ENCODE results near the gene RNF126.
A peak's percentile ranks its signal among the peaks of the same experiment; 100 is the strongest.
"Not testable (repeated sequence)": the region's sequence is repeated elsewhere in the genome, so short reads cannot be mapped to it uniquely, and the experiment has no call there.

The RNF126 gene

DNA sequence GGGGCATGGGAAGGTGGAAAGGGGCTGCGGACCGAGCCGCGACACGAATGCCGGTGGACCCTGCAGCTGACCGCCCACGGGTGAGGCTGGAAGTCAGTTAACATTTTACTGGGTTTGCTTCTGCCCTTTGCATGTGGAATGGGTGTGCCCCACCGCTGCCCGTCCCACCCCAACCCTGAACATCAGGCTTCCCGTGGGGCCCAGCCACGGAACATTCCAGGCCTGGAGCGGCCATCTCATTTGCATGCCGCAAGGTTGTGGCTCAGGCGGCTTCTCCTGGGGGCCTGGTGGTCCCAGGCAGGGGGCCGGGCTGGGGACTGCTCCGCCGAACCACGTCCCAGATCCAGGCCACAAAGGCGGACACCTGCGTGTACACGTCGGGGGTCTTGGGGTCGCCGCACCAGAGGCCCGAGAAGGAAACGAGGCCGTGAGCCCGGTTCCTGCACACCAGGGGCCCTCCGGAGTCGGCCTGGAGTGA lies 22.5 kb upstream of the RNF126 start:
- no peak for DNase-seq

DNA sequence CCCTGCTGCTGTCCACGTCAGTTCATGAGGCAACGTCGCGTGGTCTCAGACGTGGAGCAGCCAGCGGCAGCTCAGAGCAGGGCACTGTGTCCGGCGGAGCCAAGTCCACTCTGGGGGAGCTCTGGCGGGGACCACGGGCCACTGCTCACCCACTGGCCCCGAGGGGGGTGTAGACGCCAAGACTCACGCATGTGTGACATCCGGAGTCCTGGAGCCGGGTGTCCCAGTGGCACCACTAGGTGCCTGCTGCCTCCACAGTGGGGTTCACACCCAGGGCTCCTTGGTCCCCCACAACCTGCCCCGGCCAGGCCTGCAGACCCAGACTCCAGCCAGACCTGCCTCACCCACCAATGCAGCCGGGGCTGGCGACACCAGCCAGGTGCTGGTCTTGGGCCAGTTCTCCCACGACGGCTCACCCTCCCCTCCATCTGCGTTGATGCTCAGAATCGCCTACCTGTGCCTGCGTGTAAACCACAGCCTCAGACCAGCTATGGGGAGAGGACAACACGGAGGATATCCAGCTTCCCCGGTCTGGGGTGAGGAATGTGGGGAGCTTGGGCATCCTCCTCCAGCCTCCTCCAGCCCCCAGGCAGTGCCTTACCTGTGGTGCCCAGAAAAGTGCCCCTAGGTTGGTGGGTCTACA lies 19.8 kb upstream of the RNF126 start:
- DNase-seq: no peak

DNA sequence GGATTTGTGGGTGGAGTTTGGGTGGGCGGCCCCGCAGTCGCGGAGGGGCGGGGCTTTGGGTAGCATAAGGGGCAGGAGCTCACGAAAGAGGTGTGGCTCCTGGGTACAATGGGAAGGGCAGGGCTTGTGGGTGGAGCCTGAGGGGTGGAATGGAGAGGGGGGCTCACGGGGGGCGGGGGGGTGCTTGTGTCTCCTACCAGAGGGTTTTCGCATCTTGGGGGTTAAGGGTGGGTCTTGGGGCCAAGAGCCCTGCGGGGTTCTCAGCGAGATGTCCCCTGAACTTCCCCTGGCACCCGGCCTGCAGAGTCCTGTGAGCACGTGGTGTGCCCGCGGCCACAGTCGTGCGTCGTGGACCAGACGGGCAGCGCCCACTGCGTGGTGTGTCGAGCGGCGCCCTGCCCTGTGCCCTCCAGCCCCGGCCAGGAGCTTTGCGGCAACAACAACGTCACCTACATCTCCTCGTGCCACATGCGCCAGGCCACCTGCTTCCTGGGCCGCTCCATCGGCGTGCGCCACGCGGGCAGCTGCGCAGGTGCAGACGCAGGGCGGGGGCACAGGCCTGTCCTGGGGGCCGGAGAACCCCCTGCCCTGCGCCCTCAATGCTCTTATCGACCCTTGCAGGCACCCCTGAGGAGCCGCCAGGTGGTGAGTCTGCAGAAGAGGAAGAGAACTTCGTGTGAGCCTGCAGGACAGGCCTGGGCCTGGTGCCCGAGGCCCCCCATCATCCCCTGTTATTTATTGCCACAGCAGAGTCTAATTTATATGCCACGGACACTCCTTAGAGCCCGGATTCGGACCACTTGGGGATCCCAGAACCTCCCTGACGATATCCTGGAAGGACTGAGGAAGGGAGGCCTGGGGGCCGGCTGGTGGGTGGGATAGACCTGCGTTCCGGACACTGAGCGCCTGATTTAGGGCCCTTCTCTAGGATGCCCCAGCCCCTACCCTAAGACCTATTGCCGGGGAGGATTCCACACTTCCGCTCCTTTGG lies 18.3 kb upstream of the RNF126 start:
- no peak for DNase-seq

DNA sequence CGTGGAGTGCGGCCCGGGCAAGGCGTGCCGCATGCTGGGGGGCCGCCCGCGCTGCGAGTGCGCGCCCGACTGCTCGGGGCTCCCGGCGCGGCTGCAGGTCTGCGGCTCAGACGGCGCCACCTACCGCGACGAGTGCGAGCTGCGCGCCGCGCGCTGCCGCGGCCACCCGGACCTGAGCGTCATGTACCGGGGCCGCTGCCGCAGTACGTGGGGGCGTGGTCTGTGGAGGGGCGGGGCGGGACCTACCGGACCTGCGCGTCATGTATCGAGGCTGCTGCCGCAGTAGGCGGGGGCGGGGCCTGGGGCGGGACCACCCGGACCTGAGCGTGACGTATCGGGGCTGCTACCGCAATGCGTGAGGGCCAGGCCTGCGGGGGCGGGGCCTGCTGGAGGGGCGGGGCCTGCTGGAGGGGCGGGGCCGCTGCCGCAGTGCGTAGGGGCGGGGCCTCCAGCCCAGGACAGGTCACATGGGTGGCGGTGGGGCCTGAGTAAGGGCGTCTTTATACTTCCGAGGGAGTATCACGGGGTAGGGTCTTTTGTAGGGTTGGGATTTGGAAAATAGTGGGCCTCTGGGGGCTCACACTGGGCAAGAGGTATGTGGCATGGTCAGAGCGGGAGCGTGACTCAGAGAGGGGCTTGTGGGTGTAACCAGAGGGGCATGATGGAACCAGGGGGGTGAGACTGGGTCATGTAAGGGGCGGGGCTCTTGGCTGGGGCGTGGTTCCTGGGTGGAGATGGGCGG lies 17.4 kb upstream of the RNF126 start:
- peak; percentile 100 for DNase-seq

DNA sequence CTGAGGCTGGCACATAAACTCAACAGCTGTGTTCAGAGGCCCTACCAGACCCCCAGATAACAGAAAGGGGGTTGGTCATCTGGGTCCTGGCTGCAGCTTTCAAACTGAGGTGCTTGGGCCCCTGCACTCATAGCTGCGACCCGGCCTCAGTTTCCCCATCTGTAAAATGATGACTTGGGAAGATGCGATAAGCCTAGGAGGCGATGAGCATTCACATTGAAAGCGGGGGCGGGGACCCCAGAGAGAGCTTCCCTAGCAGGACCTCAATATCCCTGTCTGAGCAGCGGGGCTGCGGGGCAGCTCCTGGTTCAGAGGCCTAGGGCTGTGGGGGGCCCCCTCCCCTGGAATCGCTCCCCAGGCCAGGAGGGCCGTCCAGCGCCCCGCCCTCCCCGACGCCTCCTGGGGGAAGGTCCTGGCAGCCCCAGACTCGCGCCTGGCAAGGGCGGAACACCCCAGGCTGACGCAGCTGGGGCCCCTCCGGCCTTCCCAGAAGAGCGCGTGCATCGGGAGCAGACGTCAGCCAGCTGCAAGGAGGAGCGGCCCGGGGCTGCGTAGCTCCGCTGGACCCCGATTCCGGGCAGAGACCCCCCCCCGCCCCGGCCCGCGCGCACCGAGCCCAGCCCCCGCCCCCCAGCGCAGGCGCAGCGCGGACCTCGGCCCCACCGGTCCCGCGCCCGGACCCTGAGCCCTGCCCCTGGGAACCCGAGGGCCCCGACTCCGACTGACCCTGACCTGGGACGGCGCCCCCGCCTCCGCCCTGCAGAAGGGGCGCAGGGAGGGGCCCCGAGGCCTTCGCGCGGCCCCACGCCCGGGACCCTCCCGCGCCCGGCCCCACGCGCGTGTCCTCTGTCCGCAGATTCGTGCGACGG lies 16.6 kb upstream of the RNF126 start:
- DNase-seq: no peak

DNA sequence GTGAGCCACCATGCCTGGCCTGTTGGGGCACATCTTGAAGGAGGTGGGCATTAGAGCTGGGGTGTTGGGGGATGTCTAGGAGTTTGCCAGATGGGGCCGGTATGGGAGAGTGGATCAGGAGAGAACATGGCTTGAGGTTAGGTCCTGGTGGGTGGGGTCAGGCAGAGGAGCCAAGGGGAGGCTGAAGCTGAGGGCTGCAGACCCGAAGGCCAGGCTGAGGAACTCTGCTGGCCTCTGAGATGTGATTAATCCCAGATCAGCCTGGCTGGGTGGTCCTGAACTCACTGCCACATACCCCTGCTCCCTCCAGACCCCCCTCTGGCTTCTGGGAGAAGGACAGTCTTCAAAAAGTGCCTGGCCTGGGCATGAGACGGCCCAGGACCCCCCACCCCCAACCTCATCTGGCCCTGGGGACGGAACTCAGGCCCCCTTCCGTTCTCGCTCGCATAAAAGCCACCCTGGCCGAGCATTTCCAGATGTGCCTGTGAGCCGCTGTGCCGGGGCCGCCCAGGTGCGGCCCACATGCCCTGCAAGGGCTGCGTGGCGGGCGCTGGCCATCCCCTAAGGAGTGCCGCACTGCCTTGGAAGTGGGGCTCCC lies 15.9 kb upstream of the RNF126 start:
- DNase-seq: no peak

DNA sequence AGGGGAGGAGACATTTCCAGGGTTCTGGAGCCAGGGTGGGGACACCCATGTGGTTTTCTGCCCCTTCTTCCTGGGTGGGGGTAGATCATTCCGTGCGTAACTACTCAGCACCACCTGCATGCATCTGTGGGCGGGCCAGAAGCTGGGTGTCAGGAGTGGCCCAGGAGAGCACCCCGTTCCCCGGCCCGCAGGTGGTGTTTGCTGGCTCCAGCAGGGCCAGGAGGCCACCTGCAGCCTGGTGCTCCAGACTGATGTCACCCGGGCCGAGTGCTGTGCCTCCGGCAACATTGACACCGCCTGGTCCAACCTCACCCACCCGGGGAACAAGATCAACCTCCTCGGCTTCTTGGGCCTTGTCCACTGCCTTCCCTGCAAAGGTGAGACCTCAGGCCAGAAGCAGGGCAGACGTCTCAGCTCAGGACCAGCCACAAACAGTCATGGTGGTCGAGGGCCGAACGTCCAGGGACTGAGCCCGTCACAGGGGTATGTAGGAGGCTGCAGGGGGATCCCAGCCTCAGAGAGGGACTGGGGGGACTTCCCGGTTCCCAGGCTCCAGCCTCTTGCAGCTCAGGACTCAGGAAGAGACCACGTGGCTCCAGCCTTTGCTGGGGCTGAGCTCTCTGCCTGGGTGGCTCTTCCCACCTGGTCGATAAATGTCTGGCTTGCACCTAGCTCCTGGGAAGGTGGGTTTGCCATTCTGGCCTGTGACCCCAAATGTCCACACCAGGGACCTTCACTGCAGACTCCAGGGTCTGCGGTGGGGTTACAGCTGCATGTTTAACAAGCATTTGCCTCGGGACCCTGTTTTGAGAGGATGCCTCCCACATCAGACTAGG lies 14.8 kb upstream of the RNF126 start:
- no peak for DNase-seq

DNA sequence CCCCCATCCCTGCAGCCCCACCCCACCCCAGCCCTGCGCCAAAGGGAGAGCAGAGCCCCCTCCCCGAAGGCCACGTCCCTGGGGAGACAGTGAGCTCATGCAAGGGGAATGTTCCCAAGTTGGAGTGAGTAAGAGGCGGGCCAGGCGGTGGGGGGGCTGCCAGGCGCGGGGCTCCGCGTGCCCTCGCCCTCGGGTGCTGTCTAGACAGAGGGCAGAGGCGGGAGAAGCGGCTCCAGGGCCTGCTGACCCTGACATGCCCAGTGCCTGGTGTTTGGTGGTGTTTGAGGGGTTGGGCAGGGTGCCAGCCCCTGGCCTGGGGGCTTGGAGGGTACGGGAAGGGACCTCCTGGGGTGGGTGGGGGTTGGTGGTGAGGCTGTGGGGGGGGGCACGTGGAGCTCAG lies 14.2 kb upstream of the RNF126 start:
- DNase-seq: no peak

DNA sequence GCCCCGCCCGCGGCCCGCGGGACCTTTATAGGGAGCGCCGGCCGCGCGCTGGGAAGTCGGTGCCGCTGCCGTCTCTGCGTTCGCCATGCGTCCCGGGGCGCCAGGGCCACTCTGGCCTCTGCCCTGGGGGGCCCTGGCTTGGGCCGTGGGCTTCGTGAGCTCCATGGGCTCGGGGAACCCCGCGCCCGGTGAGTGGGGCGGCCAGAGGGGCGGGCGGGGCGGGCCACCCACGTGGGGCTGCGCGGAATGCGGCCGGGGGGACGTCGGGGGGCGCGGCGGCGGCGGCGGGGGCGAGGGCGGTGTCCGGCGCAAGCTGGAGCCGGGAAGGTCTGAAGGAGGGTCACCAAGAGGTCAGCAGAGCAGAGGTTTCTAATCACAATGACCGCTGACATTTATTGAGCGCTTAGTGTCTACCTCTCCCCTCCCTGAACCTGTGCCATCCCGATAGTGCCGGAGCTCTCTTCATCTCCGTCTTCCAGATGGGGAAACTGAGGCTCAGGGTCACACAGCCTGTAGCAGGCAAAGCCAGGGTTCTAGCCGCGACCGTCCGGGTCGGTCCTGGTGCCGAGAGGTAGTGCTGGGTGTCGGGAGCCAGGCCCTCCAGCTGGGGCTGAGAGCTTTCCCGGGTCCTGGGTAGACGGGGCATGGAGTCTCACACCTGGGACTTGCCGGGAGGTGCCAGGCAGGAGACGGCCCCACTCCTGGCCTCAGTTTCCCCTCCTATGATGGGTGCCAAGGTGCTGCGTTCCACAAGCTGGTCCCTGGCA lies 13.5 kb upstream of the RNF126 start, which contains the start of gene FSTL3:
FSTL3 (plus strand) TSS at position 54 of the 767 bp plus-strand sequence; CDS start at position 86, 32 bp downstream.
- no peak for DNase-seq

DNA sequence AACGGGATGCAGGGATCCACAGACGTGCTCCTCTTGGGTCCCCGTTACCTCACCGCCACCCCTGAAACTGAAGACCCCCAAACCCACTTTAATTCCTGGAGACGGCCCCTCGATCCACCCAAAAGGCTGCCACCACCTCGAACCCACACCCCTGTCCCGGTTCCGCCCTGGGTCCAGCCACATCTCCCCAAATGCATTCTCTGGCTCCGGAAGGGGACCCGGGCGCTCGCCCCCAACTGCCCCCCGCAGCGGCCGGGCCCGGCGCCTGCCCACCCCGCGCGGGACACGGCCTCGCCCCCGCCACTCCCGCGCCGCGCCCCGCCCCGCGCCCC lies 13.0 kb upstream of the RNF126 start:
- DNase-seq: no peak

DNA sequence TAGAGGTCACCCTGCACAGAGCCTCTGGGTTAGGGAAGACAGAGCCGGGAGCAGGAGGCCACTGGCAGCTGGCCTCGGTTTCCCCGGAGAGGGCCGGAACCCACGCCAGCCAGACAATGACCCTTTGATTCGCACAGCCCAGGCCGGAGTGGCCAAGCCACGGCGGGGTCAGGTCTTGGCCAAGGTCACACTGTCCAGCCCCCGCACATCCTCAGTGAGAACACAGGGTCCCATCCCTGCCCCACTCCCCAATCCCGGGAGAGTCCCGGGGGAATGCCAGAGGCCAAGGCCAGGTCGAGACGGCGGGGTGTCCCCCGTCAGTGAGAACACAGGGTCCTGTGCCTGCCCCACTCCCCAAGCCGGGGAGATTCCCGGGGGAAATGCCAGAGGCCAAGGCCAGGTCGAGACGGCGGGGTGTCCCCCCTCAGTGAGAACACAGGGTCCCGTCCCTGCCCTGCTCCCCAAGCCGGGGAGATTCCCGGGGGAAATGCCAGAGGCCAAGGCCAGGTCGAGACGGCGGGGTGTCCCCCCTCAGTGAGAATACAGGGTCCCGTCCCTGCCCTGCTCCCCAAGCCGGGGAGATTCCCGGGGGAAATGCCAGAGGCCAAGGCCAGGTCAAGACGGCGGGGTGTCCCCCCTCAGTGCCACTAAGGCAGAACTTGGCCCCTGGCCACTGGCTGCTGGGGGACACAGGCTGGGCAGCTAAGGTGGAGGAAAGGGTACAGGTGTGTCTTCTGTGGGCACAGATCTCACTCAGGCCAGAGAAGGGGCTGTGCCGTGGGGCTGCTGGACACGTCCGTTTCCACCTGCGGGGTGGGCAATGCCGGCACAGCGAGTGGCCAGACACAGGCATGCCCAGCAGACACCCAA lies 11.5 kb upstream of the RNF126 start:
- DNase-seq: no peak

DNA sequence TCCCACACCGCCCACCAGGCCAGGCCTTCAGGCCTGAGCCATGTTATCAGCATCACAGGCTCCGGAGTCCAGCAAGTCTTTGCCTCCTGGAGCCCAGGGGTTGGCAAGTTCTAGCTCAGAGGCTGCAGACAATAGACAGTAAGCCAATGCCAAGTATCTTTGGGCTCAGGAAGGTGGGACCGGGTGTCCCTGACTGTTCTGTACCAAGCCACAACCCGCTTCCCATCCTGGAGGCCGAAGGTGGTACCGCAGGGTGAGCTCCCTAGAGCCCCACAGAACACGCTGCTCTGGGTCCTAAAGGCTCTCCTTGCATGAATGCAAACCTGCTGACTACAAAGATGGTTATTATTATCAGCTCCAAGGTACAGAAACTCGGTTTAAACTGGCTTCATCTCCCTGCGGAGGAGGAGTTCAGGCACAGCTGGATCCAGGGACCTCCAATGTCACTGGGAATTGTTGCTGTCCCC lies 7.6 kb upstream of the RNF126 start:
- no peak for DNase-seq

DNA sequence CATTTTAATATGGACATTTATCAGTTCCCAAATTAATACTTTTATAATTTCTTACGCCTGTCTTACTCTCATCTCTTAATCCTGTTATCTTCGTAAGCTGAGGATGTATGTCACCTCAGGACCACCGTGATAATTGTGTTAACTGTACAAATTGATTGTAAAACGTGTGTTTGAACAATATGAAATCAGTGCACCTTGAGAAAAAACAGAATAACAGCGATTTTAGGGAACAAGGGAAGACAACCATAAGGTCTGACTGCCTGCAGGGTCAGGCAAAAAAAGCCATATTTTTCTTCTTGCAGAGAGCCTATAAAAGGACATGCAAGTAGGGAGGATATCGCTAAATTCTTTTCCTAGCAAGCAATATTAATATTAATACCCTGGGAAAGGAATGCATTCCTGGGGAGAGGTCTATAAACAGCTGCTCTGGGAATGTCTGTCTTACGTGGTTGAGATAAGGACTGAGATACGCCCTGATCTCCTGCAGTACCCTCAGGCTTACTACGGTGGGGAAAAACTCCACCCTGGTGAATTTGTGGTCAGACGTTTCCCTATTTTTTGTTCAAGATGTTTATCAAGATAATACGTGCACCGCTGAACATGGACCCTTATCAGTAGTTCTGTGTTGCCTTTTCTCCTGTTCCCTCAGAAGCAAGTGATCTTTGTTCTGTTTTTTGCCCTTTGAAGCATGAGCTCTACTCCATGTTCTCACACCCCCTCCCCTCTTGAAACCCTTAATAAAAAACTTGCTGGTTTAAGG lies 5.8 kb upstream of the RNF126 start:
- DNase-seq: not testable (repeated sequence)

DNA sequence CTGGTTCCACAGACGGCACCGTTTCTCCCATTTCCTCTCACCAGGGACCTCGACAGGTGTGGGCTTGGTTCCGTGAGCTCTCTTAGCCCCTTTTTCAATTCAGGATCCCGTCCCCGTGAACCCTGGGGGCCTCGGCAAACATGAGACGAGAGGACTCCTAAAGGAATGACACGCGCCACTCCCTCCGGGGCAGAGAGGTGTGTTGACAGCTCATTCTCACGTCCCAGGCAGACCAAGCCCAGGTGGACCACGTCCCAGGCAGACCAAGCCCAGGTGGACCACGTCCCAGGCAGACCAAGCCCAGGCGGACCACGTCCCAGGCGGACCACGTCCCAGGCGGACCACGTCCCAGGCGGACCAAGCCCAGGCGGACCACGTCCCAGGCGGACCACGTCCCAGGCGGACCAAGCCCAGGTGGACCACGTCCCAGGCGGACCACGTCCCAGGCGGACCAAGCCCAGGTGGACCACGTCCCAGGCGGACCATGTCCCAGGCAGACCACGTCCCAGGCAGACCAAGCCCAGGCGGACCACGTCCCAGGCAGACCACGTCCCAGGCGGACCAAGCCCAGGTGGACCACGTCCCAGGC lies 4.1 kb upstream of the RNF126 start:
- not testable (repeated sequence) for DNase-seq

DNA sequence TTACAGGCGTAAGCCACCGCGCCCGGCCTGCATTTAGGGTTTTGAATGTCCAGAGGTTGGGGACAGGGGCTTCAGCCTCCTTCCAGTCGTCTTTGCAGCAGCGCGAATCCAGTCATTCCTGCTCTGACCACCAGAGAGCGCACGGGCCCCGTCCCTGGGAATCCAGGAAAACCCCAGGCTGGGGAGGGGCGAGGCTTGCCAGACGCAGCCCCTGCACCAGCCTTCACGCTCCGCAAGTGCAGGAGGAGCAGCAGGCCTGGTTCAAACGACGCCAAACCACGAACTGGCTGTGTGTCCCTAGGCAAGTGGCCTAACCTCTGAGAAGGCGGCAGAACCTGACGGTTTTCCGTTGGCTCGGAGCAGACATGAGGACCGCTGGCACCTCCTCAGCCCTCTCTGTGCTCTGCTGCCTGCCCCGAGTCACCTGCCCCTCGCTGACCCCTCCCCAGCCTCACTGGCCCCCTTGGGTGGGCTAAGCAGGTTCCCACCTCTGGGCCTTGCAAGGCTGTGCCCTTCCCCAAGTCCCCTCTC lies 2.0 kb upstream of the RNF126 start:
- DNase-seq: peak; percentile 82

DNA sequence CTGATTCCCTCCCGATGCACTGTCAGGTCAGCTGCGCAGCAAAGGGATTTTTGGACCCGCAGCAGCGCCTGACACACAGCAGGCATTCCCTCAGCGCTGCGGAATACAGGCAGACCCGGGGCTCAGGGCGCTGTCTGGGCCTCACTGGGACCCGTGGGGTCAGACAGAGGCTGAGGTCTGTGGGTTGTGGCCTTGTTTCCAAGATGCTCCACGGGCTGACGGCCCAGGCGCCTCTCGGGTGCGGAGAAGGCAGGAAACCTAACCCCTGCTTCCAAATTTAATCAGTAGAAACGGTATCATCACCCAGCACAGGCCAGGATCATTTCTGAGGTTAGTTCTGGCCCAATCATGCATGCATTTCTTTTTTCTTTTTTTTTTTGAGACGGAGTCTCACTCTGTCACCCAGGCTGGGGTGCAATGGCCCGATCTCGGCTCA lies 686 bp upstream of the RNF126 start:
- DNase-seq: no peak

Data from T-helper 9 cell (primary cell).